GM23248 (cell line): ENCODE measurements around the gene LRRC4B. TPM values are rescaled to one million over a fixed set of nuclear protein-coding genes. Genes with fewer than 3 reads are reported as not detected.

ENCODE experiments used
- DNase-seq: peaks from one replicate; pipeline ENCODE4 v3.0.0-alpha.2; 2015
- H2AFZ ChIP-seq: fragments of 200-600 bp; sonication (generic); 2 replicates; pipeline ENCODE4 v1.6.1; 2016; ENCODE audit warnings: antibody characterized with exemption
- H3F3A ChIP-seq: fragments of 200-600 bp; sonication (generic); 2 replicates; pipeline ENCODE4 v1.6.1; 2016; ENCODE audit warnings: mild to moderate bottlenecking, antibody characterized with exemption, mixed run types; ENCODE audit not compliant: insufficient read depth
- H3K27ac ChIP-seq: fragments of 200-600 bp; sonication (generic); 2 replicates; pipeline ENCODE4 v1.5.1; 2016; ENCODE audit warnings: mild to moderate bottlenecking
- H3K27me3 ChIP-seq: fragments of 200-600 bp; sonication (generic); replicated peaks from 2 replicates; pipeline ENCODE4 v1.6.1; 2016; ENCODE audit warnings: mild to moderate bottlenecking; ENCODE audit not compliant: insufficient read depth
- H3K36me3 ChIP-seq: fragments of 200-600 bp; sonication (generic); 2 replicates; pipeline ENCODE4 v1.6.1; 2016; ENCODE audit warnings: low read depth, mild to moderate bottlenecking
- H3K4me1 ChIP-seq: fragments of 200-600 bp; sonication (generic); 2 replicates; pipeline ENCODE4 v1.6.1; 2016; ENCODE audit warnings: mild to moderate bottlenecking; ENCODE audit not compliant: insufficient read depth
- H3K4me2 ChIP-seq: fragments of 200-600 bp; sonication (generic); one replicate; pipeline ENCODE4 v1.6.1; 2016; ENCODE audit warnings: mild to moderate bottlenecking; ENCODE audit not compliant: unreplicated experiment
- H3K4me3 ChIP-seq: fragments of 200-600 bp; sonication (generic); 2 replicates; pipeline ENCODE4 v1.5.1; 2016; ENCODE audit warnings: mild to moderate bottlenecking
- H3K79me2 ChIP-seq: fragments of 200-600 bp; sonication (generic); 2 replicates; pipeline ENCODE4 v1.6.1; 2016; ENCODE audit warnings: mild to moderate bottlenecking; ENCODE audit not compliant: insufficient read depth
- H3K9ac ChIP-seq: fragments of 200-600 bp; sonication (generic); 2 replicates; pipeline ENCODE4 v1.6.1; 2016; ENCODE audit warnings: mild to moderate bottlenecking
- H3K9me2 ChIP-seq: fragments of 200-600 bp; sonication (generic); 2 replicates; pipeline ENCODE4 v1.6.1; 2016; ENCODE audit warnings: mixed run types, mild to moderate bottlenecking, moderate library complexity; ENCODE audit not compliant: insufficient read depth
- H3K9me3 ChIP-seq: fragments of 200-600 bp; sonication (generic); one replicate; pipeline ENCODE4 v1.6.1; 2017; ENCODE audit warnings: low read depth
- H4K20me1 ChIP-seq: fragments of 200-600 bp; sonication (generic); 2 replicates; pipeline ENCODE4 v1.6.0; 2016; ENCODE audit not compliant: insufficient read depth
- EZH2 ChIP-seq: fragments of 200-600 bp; sonication (generic); IDR thresholded peaks from 2 replicates; pipeline ENCODE4 v1.6.1; 2018; ENCODE audit warnings: antibody characterized with exemption, mild to moderate bottlenecking; ENCODE audit not compliant: insufficient read depth, poor library complexity, severe bottlenecking
- EZH2phosphoT487 ChIP-seq: fragments of 200-600 bp; sonication (generic); IDR thresholded peaks from 2 replicates; pipeline ENCODE4 v1.6.1; 2018; ENCODE audit warnings: antibody characterized with exemption, moderate library complexity, mild to moderate bottlenecking, low read depth; ENCODE audit not compliant: insufficient read depth
- WGBS, 2 experiments: methylation state at CpG; one replicate each; pipeline ENCODE4 v1.1.6; 2015 to 2017; ENCODE audit warnings: low lambda C conversion rate in 2 of 2, low coverage in 1 of 2; ENCODE audit errors: missing lambda C conversion rate in 2 of 2; 5-methylcytosine and 5-hydroxymethylcytosine counted together
- in situ Hi-C: fragments of 300-500 bp; cut with MboI; formaldehyde crosslinking; loops from 2 replicates; pipeline ENCODE4 v1.15.0; 2020
- polyA plus RNA-seq: library from polyadenylated mRNA; unstranded; fragments of >200 nt; fragmentation: Nextera tagmentation; extraction: Ambion mirVana; gene quantifications from 2 replicates; pipeline ENCODE4 v1.2.1, GENCODE V29; 2016
- total RNA-seq: library from RNA; depleted of rRNA; stranded (reverse); fragments of >200 nt; shearing (Covaris generic); gene quantifications from 2 replicates; pipeline ENCODE4 v1.2.3, GENCODE V29; 2014

The LRRC4B gene
- total and polyA plus RNA-seq, 2 experiments from 2014 or later = not detected

GRCh38 chr19:50492303-50493052, 75.8 kb downstream of the LRRC4B start:
- H3K9me2 ChIP-seq = no peaks in the 10 kb centered on the region
- H2AFZ ChIP-seq = no peak overlapping the region
- no peak overlapping the region for H3K4me2 ChIP-seq
- no peak overlapping the region for H3K27ac ChIP-seq
- H3K9ac ChIP-seq = no peak overlapping the region
- no peaks in the 10 kb centered on the region for H3F3A ChIP-seq
- 7 to 13% methylated on average over 8 to 10 of the region's 12 CpGs for WGBS, 2 experiments
- DNase-seq = peak; percentile 30
- no peaks in the 10 kb centered on the region for H3K79me2 ChIP-seq
- H4K20me1 ChIP-seq = no peaks in the 10 kb centered on the region
- no peaks in the 10 kb centered on the region for H3K4me1 ChIP-seq
- no peaks in the 10 kb centered on the region for H3K9me3 ChIP-seq
- H3K4me3 ChIP-seq = no peak overlapping the region
- no peak for TF ChIP-seq EZH2
- TF ChIP-seq EZH2phosphoT487 = no peak
- in situ Hi-C loops = no loop called here
- peaks cover 4% of the 10 kb centered on the region; the same call in 1 of the 2 replicates for H3K27me3 ChIP-seq
- no peaks in the 10 kb centered on the region for H3K36me3 ChIP-seq

DNA sequence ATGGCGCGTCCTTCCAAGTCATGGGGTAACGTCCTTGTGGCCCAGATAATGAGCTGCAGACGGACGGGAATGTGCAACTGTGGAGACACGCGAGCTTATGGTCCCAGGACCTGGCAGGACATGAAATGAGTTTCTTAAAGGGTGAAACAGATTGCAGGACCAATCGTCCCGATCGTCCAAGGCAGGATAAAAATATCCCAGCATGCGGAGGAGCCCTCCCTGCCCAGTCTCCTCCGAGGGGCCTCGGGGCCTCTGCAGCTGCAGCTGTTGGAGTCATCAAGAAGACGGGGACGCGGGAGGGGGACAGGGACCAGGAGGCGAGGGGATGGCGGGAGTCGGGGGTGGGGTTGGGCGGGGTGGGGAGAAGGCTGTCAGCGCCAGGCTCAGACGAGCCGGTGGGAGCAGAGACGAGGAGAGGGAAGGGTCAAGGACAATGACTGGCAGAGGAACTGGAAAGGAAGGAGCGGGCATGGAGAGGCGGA, 77.2 kb downstream of the LRRC4B start:
- no peak for TF ChIP-seq EZH2phosphoT487
- TF ChIP-seq EZH2 = no peak
- Histone ChIP-seq H3K79me2 (no peaks in the 10 kb centered on the region), H3F3A (no peaks in the 10 kb centered on the region), H3K4me2 (no peak overlapping the region), H3K9me2 (no peaks in the 10 kb centered on the region), H3K4me3 (no peak overlapping the region), H3K27ac (no peak overlapping the region), H3K27me3 (peaks cover 13% of the 10 kb centered on the region; the same call in 1 of the 2 replicates), H3K36me3 (no peaks in the 10 kb centered on the region), H4K20me1 (no peaks in the 10 kb centered on the region), H3K9ac (no peak overlapping the region), H3K9me3 (no peaks in the 10 kb centered on the region), H3K4me1 (no peaks in the 10 kb centered on the region), H2AFZ (no peak overlapping the region)
- in situ Hi-C loops = no loop called here
- WGBS, 2 experiments = 26 to 32% methylated on average over 17 to 26 of the region's 26 CpGs
- DNase-seq = no peak

- Histone ChIP-seq H3F3A (no peaks in the 10 kb centered on the region), H3K9ac (no peak overlapping the region), H2AFZ (no peak overlapping the region), H4K20me1 (no peaks in the 10 kb centered on the region), H3K27me3 (peaks cover 13% of the 10 kb centered on the region; the same call in 1 of the 2 replicates), H3K27ac (no peak overlapping the region), H3K4me1 (no peaks in the 10 kb centered on the region), H3K4me2 (no peak overlapping the region), H3K36me3 (no peaks in the 10 kb centered on the region), H3K9me3 (no peaks in the 10 kb centered on the region), H3K9me2 (no peaks in the 10 kb centered on the region), H3K79me2 (no peaks in the 10 kb centered on the region), H3K4me3 (no peak overlapping the region)
- TF ChIP-seq EZH2 (no peak), EZH2phosphoT487 (no peak)
- no peak for DNase-seq
- in situ Hi-C loops = no loop called here
- WGBS, 2 experiments = 76 to 77% methylated on average over 17 to 18 of the region's 18 CpGs
Measured at GRCh38 chr19:50490411-50490811, 77.8 kb downstream of the LRRC4B start.

DNA sequence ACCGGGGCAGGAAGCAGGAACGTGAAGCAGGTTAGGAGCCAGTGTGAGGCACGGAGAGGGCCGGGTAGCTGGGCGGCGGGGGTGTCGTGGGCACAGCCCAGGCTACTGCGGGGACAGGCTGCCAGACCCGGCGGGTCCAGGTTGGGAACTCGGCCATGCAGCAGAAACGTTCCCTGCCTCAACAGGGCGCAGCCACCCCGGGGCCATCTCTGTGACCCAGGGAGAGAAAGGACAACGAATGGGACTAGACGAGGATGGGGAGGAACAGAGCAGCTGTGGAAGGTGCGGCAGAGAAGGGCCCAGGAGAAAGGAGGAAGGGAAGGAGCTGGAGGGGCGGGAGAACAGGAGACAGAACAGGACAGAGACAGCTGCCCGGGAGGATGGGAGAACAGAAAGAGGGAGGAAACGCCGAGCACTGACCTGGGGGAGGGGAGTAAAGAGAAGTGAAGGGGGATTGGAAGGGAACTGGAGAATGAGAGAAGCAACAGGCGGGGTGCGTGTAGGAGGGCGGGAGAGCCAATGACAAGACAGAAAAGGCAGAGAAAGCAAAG, 78.7 kb downstream of the LRRC4B start:
- TF ChIP-seq EZH2 = no peak
- TF ChIP-seq EZH2phosphoT487 = no peak
- 52 to 64% methylated on average over 22 to 24 of the region's 24 CpGs for WGBS, 2 experiments
- DNase-seq = no peak
- in situ Hi-C loops = no loop called here
- Histone ChIP-seq H2AFZ (no peak overlapping the region), H3K4me2 (no peak overlapping the region), H3F3A (no peaks in the 10 kb centered on the region), H3K27ac (no peak overlapping the region), H4K20me1 (no peaks in the 10 kb centered on the region), H3K9me3 (no peaks in the 10 kb centered on the region), H3K36me3 (no peaks in the 10 kb centered on the region), H3K4me1 (no peaks in the 10 kb centered on the region), H3K9ac (no peak overlapping the region), H3K4me3 (no peak overlapping the region), H3K27me3 (peaks cover 13% of the 10 kb centered on the region; the same call in 1 of the 2 replicates), H3K9me2 (no peaks in the 10 kb centered on the region), H3K79me2 (no peaks in the 10 kb centered on the region)
